Measurements from ENCODE around the gene KHDRBS1. TPM values are rescaled to one million over a fixed set of nuclear protein-coding genes. Genes with fewer than 3 reads are reported as not detected.

Gene KHDRBS1
- total RNA-seq, 4 donors from 2014 or later: 71.8 to 90.5 (median 79.7) TPM

DNA sequence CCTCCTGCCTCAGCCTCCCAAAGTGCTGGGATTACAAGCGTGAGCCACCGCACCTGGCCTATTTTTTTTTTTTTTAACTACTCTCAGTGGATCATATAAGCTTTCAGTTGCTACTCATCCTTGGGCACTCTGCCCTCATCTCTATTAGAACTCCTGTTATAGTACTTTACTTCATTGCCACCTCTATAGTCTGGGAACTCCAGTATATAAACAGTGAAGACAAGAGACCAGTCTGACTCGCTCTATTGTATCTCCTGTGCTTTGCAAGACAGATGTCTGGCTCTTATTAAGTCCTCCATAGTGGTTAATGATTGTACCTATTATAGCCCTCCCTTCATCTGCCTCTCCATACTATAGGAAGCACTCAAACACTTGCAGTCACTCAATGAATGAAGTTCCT, 15.1 kb downstream of the KHDRBS1 start:
- intact Hi-C loops (cut with DNase I): no loop called here
- H3K36me3 ChIP-seq: peaks cover 7 to 31% (median 9%) of the 10 kb centered on the region in 4 donors
- no peak for DNase-seq (ENCODE audit: extremely low spot score)
- no peaks in the 10 kb centered on the region for H3K27me3 ChIP-seq
- H3K4me3 ChIP-seq: no peak overlapping the region
- peak overlapping the region in 2 of 4 donors; percentile 6 to 10 for H3K27ac ChIP-seq (replicated peaks in 1 of 4)
- TF ChIP-seq POLR2A (IDR thresholded peaks at IDR 0.05; ENCODE audit: low read depth) (no peak), POLR2AphosphoS5 (IDR thresholded peaks at IDR 0.05) (no peak), EP300 (IDR thresholded peaks at IDR 0.05) (no peak)
- TF ChIP-seq, protein P1, sequence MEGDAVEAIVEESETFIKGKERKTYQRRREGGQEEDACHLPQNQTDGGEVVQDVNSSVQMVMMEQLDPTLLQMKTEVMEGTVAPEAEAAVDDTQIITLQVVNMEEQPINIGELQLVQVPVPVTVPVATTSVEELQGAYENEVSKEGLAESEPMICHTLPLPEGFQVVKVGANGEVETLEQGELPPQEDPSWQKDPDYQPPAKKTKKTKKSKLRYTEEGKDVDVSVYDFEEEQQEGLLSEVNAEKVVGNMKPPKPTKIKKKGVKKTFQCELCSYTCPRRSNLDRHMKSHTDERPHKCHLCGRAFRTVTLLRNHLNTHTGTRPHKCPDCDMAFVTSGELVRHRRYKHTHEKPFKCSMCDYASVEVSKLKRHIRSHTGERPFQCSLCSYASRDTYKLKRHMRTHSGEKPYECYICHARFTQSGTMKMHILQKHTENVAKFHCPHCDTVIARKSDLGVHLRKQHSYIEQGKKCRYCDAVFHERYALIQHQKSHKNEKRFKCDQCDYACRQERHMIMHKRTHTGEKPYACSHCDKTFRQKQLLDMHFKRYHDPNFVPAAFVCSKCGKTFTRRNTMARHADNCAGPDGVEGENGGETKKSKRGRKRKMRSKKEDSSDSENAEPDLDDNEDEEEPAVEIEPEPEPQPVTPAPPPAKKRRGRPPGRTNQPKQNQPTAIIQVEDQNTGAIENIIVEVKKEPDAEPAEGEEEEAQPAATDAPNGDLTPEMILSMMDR (IDR thresholded peaks at IDR 0.05): no peak
- peaks cover 27 to 100% (median 92%) of the 10 kb centered on the region in 4 donors for H3K4me1 ChIP-seq
- no peaks in the 10 kb centered on the region for H3K9me3 ChIP-seq
- 78% methylated on average over 3 of the region's 3 CpGs for WGBS

DNA sequence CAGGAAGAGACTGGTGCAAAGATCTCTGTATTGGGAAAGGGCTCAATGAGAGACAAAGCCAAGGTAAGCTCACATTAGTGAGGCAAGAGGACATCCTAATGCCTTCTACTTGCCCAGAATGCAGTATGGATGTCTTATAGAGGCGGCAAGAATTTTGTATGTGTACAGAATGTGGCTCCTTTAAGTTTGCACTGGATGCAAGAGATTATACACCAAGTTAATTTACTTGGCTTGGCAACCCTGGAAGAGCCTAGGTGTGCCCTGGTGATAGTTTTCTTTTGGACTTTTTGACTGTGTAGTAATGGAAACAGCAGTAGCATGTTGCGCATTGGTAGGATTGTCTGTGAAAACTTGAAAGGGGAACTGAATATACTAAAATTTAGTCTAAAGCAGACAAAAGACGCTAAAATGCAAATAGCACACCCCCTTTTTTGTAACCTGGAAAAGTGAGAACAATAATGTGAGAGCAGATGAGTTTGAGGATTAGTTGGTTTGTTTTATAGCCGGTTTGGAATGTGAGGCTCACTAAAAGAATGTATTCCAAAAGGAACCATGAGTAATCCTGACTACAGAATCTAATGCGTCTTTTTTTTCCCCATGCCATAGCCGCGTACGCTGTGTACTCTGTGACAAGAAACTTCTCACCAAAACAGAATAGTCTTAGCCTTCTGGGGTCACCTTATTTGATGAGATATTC, 18.1 kb downstream of the KHDRBS1 start:
- peak in 1 of 2 donors; percentile 58 for TF ChIP-seq POLR2AphosphoS5 (IDR thresholded peaks at IDR 0.05)
- TF ChIP-seq EP300 (IDR thresholded peaks at IDR 0.05): no peak
- TF ChIP-seq POLR2A (IDR thresholded peaks at IDR 0.05; ENCODE audit: low read depth): no peak
- TF ChIP-seq, protein P1 (IDR thresholded peaks at IDR 0.05): no peak
- Histone ChIP-seq H3K4me1 (peaks cover 18 to 96% (median 79%) of the 10 kb centered on the region in 4 donors), H3K36me3 (peaks cover 7 to 46% (median 22%) of the 10 kb centered on the region in 4 donors), H3K9me3 (no peaks in the 10 kb centered on the region), H3K27me3 (no peaks in the 10 kb centered on the region), H3K27ac (replicated peaks in 1 of 4) (peak overlapping the region; percentile 76 to 82 (median 80)), H3K4me3 (peak overlapping the region; percentile 4 to 29 (median 26))
- WGBS: 43% methylated on average over 8 of the region's 8 CpGs
- intact Hi-C loops (cut with DNase I): no loop called here
- DNase-seq (ENCODE audit: extremely low spot score): no peak

GRCh38 chr1:32032275-32032615, 18.6 kb downstream of the KHDRBS1 start:
- no peak for DNase-seq (ENCODE audit: extremely low spot score)
- peaks cover 18 to 94% (median 75%) of the 10 kb centered on the region in 4 donors for H3K4me1 ChIP-seq
- WGBS: 63% methylated on average over 2 of the region's 2 CpGs
- peak overlapping the region; percentile 4 to 29 (median 26) for H3K4me3 ChIP-seq
- H3K27me3 ChIP-seq: no peaks in the 10 kb centered on the region
- TF ChIP-seq POLR2A (IDR thresholded peaks at IDR 0.05; ENCODE audit: low read depth) (no peak), POLR2AphosphoS5 (IDR thresholded peaks at IDR 0.05) (no peak), EP300 (IDR thresholded peaks at IDR 0.05) (no peak)
- TF ChIP-seq, protein P1 (IDR thresholded peaks at IDR 0.05): no peak
- intact Hi-C loops (cut with DNase I): no loop called here
- H3K9me3 ChIP-seq: no peaks in the 10 kb centered on the region
- peaks cover 7 to 46% (median 27%) of the 10 kb centered on the region in 4 donors for H3K36me3 ChIP-seq
- H3K27ac ChIP-seq (replicated peaks in 1 of 4): peak overlapping the region; percentile 76 to 82 (median 80)

DNA sequence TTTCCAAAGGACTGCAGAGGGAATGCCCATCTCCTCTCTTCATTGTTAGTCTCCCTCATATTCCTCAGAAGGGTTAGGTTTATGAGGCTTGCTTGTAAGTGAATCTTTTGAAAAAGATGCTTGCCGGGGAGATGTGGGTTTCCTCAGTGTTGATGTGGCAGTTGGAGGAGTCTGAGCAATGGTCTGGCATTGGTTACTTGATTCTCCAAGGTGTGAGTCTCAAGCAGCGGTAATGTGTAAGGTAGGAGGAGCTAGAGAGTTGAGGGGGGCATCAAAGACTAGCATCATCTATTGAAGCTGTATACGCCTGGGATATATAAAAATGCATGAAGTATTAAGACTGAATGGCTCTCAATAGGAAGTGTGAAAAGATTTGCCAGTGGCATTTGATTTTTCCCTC, 21.5 kb downstream of the KHDRBS1 start:
- H3K4me1 ChIP-seq: peaks cover 11 to 65% (median 48%) of the 10 kb centered on the region in 4 donors
- intact Hi-C loops (cut with DNase I): no loop called here
- DNase-seq (ENCODE audit: extremely low spot score): no peak

More for the DNA sequence above, 21.5 kb downstream of the KHDRBS1 start:
- Histone ChIP-seq H3K36me3 (peaks cover 7 to 60% (median 46%) of the 10 kb centered on the region in 4 donors), H3K4me3 (no peak overlapping the region), H3K27me3 (no peaks in the 10 kb centered on the region), H3K9me3 (no peaks in the 10 kb centered on the region), H3K27ac (replicated peaks in 1 of 4) (no peak overlapping the region)
- TF ChIP-seq, protein P1 (IDR thresholded peaks at IDR 0.05): no peak
- TF ChIP-seq EP300 (IDR thresholded peaks at IDR 0.05): no peak
- TF ChIP-seq POLR2A (IDR thresholded peaks at IDR 0.05; ENCODE audit: low read depth): no peak
- no peak for TF ChIP-seq POLR2AphosphoS5 (IDR thresholded peaks at IDR 0.05)
- WGBS: 84% methylated on average over 3 of the region's 3 CpGs
